H4 (cell line): ENCODE data around the gene LONRF2. TPM values are rescaled to one million over a fixed set of nuclear protein-coding genes. Genes with fewer than 3 reads are reported as not detected.
"Not testable (repeated sequence)": the region's sequence is repeated elsewhere in the genome, so short reads cannot be mapped to it uniquely, and the experiment has no call there.

Source experiments
- DNase-seq: peaks from one replicate; pipeline ENCODE4 v3.0.0-alpha.2; 2015; ENCODE audit warnings: low spot score
- total RNA-seq: library from RNA; depleted of rRNA; stranded (reverse); fragments of >200 nt; shearing (Covaris generic); gene quantifications from 2 replicates; pipeline ENCODE4 v1.2.3, GENCODE V29; 2014

Gene LONRF2
- total RNA-seq, 1 experiment from 2014 or later = 1.2 TPM

DNA sequence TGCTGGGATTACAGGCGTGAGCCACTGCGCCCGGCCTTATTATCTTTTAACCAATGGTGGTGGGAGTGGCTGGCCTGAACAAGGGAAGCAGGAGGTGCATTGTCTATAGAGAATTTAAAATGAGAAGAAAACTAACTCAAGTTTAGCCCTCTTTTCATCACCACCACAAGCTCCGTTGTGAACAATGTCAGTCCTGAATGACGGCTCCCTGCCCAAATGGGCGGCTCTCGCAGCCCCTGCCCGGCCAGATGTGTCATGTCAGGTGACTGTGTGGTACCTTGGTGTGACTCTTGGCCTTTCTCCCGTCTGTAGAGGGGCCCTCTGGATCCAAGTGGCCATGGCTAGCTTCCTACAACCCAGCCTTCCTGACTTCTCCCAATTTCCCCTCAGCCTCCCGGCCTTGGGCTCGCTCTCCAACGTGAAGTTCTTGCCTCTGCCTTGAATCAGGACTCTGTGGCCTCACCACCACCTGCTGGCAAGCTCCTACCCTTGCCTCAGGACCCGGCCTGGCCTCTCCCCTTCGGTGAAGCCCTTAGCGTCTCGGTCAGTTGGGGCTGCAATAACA, 67.6 kb downstream of the LONRF2 start:
- DNase-seq = no peak

- no peak for DNase-seq
These were observed 68.5 kb downstream of the LONRF2 start for GRCh38 chr2:100253786-100254185.

GRCh38 chr2:100252811-100253698, 69.2 kb downstream of the LONRF2 start:
- no peak for DNase-seq

DNA sequence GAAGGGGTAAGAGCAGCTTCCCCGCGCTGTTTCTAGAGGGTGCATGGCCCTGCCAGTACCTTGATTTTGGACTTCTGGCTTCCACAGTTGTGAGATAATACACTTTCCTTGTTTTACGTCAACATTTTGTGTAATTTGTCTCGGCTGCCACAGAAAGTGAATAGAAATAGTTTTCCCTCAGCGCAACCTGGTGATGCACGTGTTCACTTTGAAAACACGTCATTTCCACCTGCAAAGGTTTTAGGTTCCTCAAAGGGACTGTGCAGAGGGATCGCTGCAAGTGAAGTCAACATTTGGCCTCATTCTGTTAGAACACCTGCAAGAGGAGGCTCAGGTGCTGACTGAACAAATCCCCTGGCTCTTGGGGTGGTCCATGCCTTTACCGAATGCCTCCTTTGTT, 71.7 kb downstream of the LONRF2 start:
- DNase-seq = no peak

DNA sequence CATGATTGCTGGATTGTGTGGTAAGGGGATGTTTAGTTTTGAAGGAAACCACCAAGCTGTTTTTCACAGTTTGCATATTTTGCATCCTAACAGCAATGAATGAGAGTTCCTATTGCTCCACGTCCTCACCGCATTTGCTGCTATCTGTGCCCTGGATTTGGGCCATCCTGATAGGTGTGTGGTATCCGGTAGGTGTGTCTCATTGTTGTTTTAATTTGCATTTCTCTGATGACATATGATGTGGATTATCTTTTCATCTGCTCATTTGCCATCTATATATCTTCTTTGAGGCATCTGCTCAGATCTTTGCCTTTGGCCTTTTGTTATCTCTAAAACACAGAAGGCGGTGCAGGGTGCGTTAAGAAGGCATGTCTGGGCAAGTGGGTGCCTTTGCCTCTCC, 73.3 kb downstream of the LONRF2 start:
- no peak for DNase-seq

DNA sequence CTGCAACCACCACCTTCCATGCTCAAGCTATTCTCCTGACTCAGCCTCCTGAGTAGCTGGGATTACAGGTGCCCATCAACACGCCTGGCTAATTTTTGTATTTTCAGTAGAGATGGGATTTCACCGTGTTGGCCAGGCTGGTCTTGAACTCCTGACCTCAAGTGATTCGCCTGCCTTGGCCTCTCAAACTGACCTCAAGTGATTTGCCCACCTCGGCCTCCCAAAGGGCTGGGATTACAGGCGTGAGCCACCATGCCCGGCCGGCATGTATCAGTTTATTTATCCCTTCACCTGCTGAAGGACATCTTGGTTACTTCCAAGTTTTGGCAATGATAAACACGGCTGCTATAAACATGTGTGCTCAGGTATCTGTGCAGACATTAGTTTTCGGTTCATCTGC, 73.7 kb downstream of the LONRF2 start:
- DNase-seq = not testable (repeated sequence)

GRCh38 chr2:100248044-100248330, 74.3 kb downstream of the LONRF2 start:
- no peak for DNase-seq

DNA sequence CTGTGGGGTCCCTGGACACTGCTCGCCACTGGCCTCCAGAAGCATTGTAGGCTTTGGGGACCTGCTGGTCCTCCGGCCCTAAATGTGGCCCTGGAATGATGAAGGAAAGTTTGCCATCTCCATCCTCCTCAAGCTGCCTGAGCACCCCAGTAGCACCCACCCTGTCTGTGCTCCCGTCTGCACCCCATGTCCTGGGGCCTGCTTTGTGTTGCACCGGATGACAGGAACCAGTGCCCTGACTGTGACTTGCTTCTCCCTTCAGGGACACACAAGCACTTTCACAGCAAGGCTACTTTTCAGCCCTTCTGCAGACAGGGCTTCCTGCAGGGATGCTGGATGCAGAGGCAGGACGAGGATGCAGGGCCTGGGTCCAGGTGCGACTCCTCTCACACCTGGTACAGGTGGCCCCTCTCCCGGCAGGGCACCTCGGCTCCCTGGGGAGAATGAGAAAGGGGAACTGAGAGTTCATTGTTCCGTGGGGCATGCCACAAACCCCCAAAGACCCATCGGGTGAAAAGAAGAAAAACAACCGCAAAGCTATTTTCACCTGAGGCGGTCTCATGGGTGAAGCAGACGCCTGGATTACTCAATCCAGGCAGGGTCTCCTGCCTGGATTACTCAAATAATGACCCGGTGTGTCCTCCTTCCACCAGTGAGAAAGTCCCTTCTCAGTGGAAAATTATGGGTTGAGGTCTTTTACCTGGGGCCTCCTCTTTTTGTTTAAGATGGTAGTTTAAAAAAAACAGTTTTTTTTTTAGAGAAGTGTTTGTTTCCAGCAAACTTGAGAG, 74.9 kb downstream of the LONRF2 start:
- DNase-seq = no peak

DNA sequence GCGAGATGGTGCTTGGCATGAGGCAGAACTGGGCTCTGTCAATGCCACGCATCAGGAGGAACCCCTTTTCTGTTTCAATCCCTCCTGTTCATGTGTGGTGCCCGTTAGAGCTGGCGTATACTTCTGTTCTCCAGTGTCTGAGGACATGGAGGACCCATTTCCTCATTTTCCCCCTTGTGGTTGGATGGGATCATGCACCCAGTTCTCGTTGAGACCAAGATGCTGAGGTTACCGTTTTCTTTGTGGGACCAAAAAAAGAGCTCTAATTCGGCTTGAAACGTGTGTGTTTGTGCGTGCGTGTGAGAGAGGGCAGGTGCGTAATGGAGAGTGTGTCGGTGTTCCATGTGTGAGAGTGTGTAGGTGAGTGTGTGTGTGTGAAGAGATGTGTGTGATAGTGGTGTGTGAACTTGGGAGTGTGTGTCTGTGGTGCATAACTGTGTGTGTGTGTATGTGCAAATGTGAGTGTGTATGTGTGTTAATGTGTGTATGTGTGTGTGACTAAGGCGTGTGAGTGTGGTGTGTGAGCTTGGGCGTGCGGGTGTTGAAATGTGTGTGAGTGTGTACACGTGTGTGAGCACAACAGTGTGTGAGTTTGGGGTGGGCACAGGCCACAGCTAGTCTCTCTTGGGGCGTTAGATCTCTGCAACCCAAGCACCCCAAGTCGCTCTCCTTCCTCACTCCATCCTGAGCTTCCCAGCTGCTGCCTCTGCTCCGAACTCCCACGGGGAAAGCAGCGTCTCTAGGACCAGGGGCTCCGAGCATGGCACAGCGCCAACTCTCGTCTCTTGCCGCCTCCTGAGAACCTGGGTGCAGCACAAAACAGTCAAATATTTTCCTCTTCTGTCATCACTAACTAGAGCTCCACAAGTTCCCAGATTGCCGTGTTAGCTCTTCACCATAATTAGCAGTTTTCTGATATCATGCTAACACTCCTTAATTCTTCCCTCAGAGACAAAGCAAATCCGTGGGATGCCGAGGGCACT, 75.8 kb downstream of the LONRF2 start:
- DNase-seq = no peak

GRCh38 chr2:100245681-100246080, 76.6 kb downstream of the LONRF2 start:
- no peak for DNase-seq

DNA sequence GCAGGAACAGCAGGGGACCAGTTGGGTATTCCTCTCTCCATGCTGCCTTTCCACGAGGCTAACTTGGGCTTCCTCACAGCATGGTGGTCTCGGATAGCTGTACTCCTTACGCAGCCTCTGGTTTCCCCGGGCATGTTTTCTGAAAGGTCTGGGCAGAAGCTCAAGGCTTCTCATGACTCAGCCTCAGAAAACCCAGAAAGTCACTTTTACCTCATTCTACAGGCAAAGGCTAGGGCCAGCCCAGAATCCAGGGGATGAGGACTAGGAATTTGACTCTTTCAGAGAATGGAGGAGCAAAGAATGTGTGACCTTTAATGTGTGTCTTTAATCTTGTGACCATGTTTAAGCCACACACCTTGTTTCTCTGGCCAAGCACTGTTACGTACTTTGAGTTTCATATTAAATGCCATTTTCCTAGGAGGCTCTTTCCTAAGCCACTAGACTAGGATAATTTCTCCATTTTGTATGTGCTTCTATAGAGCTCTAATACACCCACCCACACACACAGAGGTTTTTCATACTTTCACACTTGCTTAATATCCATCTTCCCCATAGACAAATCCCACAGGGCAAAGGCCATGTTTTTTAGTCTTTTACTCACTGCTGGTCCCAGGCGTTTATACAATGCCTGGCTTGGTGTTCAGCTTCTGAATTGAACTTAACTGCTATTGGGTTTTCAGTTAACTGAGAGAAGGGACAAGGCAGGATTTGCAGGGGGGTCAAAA, 77.3 kb downstream of the LONRF2 start:
- no peak for DNase-seq

GRCh38 chr2:100243631-100244030, 78.7 kb downstream of the LONRF2 start:
- no peak for DNase-seq

GRCh38 chr2:100242891-100243619, 79.2 kb downstream of the LONRF2 start:
- DNase-seq = peak; percentile 58

DNA sequence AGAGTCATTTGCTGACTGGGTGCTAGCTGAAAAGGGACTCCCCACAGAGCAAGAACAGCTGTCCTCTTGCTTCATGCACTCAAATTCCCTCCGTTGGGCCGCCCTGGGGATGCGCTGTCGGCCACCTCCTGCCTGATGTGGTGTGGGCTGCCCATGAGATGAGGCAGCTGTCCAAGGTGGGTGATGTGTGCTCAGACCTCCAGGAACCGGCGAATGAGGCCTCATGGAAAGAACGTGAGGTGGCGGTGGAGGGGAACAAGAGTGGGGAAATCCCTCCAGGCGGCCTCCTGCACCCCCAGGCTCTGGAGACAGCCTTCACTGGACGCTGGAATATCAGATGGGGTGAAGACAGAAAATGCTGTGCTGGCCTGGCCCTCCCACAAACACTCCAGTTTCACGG, 79.8 kb downstream of the LONRF2 start:
- no peak for DNase-seq

- no peak for DNase-seq
These were observed 81.1 kb downstream of the LONRF2 start for GRCh38 chr2:100241236-100241635.

DNA sequence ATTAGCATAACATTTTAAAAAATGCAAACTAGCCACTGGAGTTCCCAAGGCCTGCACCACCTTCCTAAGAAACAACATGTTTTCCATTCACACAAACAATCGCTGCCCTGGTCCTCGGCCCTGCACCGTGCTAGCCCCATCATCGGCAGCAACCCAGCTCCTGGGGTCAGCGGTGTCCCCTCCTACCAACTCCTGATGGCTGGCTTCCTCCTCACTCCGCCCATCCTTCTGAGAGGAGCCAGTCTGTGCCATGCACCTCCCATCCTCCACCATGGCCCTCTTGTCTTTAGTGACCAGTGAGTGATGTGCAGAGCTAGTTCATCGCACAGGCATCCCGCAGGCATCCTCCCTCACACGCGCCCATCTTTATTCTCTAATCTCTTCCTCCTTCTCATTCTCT, 81.9 kb downstream of the LONRF2 start:
- no peak for DNase-seq

DNA sequence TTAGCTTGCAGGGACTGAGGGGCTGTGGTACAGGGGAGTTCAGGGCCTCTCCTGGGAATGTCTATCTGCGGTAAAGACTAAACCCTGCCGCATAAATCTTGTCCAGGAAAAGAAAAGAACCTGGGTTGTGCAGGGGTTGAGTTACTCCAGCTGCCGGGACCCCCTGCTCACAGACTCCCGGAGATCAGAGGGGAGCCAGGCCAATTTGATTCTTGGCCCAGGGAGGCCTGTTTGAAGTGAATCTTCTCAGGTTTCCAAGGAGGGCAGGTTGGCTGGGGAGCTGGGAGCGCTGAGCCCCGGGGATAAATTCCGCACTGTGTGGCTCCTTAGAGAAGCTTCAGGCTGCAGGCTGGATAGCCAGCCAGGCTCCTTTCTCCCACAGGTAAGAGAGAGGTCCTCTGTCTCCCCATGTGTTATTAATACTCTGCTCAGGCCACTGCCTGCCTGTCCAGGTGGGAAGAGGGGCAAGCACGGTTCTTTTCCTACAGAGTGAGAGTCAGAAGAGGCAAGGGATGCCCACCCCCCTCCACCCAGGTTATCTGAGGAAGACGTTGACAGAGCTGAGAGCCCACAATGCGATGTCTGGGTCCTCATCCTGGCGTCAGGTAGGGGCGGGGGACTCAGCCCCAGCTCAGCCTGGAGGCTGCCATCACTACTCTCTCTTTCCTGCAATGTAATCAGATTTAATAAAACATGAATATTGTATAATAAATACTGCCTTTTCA, 82.7 kb downstream of the LONRF2 start:
- no peak for DNase-seq

GRCh38 chr2:100238471-100238870, 83.8 kb downstream of the LONRF2 start:
- DNase-seq = no peak

DNA sequence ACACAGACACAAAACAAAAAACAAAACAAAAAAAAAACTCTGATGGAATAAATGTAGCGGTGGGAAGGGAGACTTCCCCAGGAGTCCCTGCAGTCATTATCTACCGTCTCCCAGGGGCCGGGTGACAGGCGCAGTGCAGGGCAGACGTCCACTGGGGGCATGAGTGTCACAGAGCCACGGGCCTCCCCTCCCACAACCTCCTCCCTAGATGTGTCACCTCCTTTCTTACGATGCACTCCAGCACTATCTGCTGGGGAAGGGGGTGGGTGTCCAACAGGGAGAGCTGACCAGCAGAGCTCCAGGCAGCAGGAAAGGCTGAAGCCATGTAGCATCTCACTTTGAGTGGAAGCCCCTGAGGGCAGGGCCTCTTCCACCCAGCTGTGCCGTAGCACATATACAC, 84.5 kb downstream of the LONRF2 start:
- no peak for DNase-seq

GRCh38 chr2:100237163-100237562, 85.1 kb downstream of the LONRF2 start:
- no peak for DNase-seq
